ENCODE data around the gene IFT20. TPM values are rescaled to one million over a fixed set of nuclear protein-coding genes. Genes with fewer than 3 reads are reported as not detected.
"Not testable (repeated sequence)": the region's sequence is repeated elsewhere in the genome, so short reads cannot be mapped to it uniquely, and the experiment has no call there.

The IFT20 gene
- total and polyA plus RNA-seq, 9 donors = 27.7 to 40.4 (median 34.8) TPM

DNA sequence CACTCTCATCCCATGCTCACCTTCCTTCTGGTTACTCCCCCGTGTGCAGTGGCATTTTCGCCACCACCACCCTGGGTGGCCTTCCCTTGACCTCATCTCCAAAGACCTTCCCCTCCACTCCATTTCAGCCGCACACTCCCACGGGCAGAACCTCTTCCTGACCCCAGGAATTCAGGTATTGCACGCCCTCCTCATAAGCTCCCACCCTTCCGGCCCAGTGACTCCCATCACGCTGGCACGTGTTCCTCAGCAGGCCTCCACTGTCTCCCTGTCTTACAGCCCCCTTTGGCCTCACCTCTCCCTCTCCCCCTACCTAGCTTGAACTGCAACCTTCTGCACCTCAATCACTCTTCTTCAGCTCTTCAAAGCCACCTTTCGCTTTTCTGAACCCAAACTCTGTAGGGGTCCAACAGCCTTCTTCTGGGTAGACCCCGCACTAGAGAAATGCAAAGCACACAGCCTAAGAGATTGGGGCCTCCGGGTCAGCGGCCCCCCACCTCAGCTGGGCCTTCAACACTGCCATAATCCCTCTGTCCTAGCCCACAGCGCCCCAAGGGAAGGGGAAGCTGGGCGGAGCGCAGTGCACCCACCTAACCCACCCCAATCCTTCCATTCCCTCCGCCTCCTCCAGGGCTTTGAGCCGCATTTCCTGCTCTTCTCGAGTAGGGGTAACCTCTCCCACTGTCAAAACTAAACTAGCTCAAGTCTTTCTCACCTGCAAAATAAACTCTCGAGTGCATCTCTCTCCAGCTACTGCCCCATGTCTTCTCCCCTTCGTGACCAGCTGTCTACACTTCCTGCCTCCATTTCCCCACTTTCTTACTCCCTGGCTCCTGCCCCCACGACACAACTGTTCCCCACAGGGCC is 17.9 kb downstream of the IFT20 start:
- no peaks in the 10 kb centered on the region for H3K36me3 ChIP-seq (ENCODE audit: control insufficient read depth, insufficient read depth, low read length)
- H3K4me1 ChIP-seq (ENCODE audit: control insufficient read depth, insufficient read depth, low read length) = peaks cover 17% of the 10 kb centered on the region
- no peaks in the 10 kb centered on the region for H3K9me3 ChIP-seq (replicated peaks; ENCODE audit: control insufficient read depth, low read depth, low read length)
- WGBS (ENCODE audit: insufficient coverage) = 72% methylated on average over 21 of the region's 21 CpGs
- no peak for DNase-seq
- H3K4me3 ChIP-seq (ENCODE audit: low read length) = no peak overlapping the region
- H3K27me3 ChIP-seq (ENCODE audit: control insufficient read depth, insufficient read depth, low read length) = peaks cover 6% of the 10 kb centered on the region
- no peak overlapping the region for H3K27ac ChIP-seq (ENCODE audit: low read length)

DNA sequence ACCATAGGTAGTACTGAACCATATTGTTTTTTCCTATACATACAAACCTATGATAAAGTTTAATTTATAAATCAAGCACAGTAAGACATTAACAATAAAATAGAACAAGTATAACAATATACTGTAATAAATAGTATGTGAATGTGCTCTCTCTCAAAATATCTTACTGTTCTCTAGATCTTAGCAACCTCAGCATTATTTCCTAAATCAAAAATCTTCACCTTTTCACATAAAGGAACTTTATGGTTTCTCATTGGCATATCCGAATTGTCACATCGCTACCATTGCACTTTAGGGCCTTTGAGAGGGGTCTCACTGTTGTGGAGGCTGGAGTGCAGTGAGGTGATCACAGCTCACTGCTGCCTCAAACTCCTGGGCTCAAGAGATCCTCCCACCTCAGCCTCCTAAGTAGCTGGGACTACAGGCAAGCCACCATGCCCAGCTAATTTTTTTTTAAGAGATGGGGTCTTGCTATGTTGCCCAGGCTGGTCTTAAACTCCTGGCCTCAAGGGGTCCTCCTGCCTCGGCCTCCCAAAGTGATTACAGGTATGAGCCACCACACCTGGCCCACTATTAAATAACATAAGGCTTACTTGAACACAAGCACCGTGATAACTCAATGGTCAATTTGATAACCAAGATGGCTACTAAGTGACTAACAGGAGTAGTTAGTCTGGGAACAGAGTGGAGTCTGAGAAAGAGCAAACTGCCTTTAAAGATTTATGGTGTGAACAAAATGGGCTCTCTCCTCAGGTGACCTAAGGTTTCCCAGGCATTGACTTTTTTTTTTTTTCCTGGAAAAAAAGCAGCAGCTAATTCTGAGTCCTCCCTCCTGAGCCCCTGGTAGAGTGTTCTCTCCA is 19.2 kb downstream of the IFT20 start:
- Histone ChIP-seq H3K36me3 (ENCODE audit: control insufficient read depth, insufficient read depth, low read length) (no peaks in the 10 kb centered on the region), H3K4me1 (ENCODE audit: control insufficient read depth, insufficient read depth, low read length) (peaks cover 17% of the 10 kb centered on the region), H3K4me3 (ENCODE audit: low read length) (no peak overlapping the region), H3K9me3 (replicated peaks; ENCODE audit: control insufficient read depth, low read depth, low read length) (no peaks in the 10 kb centered on the region), H3K27me3 (ENCODE audit: control insufficient read depth, insufficient read depth, low read length) (peaks cover 8% of the 10 kb centered on the region), H3K27ac (ENCODE audit: low read length) (no peak overlapping the region)
- no CpG with 5 or more reads among the region's 4 CpGs for WGBS (ENCODE audit: insufficient coverage)
- DNase-seq = no peak

DNA sequence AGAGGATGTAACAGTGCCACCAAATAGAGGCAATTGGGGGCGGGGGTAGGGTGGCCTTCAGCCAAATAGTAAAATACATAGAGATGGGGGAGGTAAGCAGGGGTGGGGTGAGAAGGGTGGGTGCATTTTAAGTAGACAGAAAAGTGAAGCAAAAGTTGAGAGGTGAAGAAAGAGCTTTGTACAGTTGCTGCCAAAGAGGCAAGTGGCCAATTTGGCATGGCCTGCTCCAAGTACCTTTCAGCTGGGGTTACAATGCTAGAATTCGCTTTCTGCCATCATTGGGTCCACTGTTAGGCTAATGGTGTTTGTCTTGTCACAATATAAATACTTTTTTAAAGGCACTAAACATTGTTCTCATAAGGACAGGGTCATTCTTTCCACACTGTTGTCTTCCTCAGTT is 21.4 kb downstream of the IFT20 start:
- H3K9me3 ChIP-seq (replicated peaks; ENCODE audit: control insufficient read depth, low read depth, low read length) = no peaks in the 10 kb centered on the region
- H3K27me3 ChIP-seq (ENCODE audit: control insufficient read depth, insufficient read depth, low read length) = peaks cover 12% of the 10 kb centered on the region
- no peak overlapping the region for H3K4me3 ChIP-seq (ENCODE audit: low read length)
- 90% methylated on average over 1 of the region's 2 CpGs for WGBS (ENCODE audit: insufficient coverage)
- H3K36me3 ChIP-seq (ENCODE audit: control insufficient read depth, insufficient read depth, low read length) = no peaks in the 10 kb centered on the region
- H3K27ac ChIP-seq (ENCODE audit: low read length) = no peak overlapping the region
- H3K4me1 ChIP-seq (ENCODE audit: control insufficient read depth, insufficient read depth, low read length) = peaks cover 8% of the 10 kb centered on the region
- DNase-seq = no peak

DNA sequence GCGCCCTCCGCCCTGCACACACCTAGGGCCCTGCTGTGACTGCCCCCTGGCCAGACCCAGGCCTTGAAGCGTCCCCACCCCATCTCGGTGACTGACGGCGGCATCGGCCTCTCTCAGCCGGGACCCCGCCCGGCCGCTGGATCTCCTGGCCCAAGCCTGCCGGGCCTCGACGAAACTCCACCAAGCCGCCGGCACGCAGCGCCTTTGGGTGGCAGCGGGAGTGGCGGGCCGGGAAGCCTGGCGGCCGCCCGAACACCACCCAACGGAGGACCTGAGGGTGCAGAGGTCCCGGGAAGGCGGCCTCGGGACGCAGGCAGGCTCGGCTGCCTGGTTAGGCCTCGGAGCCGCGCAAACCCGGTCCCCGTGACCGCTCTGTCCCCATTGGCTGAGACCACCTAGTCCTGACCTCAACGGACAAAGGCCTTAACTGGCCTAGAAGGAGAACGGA is 28.3 kb downstream of the IFT20 start:
- Histone ChIP-seq H3K9me3 (replicated peaks; ENCODE audit: control insufficient read depth, low read depth, low read length) (no peaks in the 10 kb centered on the region), H3K27me3 (ENCODE audit: control insufficient read depth, insufficient read depth, low read length) (peaks cover 32% of the 10 kb centered on the region), H3K27ac (ENCODE audit: low read length) (no peak overlapping the region), H3K4me3 (ENCODE audit: low read length) (no peak overlapping the region), H3K36me3 (ENCODE audit: control insufficient read depth, insufficient read depth, low read length) (no peaks in the 10 kb centered on the region), H3K4me1 (ENCODE audit: control insufficient read depth, insufficient read depth, low read length) (peaks cover 3% of the 10 kb centered on the region)
- 10% methylated on average over 38 of the region's 38 CpGs for WGBS (ENCODE audit: insufficient coverage)
- DNase-seq = no peak

DNA sequence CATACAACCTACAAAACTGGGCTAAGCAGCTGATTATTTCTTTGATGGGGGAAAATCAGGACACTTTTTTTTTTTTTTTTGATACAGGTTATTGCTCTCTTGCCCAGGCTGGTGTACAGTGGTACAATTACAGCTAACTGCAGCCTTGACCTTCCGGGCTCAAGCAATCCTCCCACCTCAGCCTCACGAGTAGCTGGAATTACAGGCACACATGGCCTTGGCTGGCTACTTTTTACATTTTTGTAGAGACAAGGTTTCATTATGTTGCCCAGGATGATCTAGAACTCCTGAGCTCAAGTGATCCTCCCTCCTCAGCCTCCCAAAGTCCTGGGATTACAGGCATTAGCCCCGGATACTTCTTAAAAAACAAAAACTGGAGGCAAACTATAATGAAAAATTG is 36.8 kb downstream of the IFT20 start:
- WGBS (ENCODE audit: insufficient coverage) = 64% methylated on average over 2 of the region's 3 CpGs
- no peak for DNase-seq
- Histone ChIP-seq H3K4me1 (ENCODE audit: control insufficient read depth, insufficient read depth, low read length) (no peaks in the 10 kb centered on the region), H3K36me3 (ENCODE audit: control insufficient read depth, insufficient read depth, low read length) (no peaks in the 10 kb centered on the region), H3K9me3 (replicated peaks; ENCODE audit: control insufficient read depth, low read depth, low read length) (no peaks in the 10 kb centered on the region), H3K4me3 (ENCODE audit: low read length) (no peak overlapping the region), H3K27ac (ENCODE audit: low read length) (no peak overlapping the region), H3K27me3 (ENCODE audit: control insufficient read depth, insufficient read depth, low read length) (peaks cover 2% of the 10 kb centered on the region)

DNA sequence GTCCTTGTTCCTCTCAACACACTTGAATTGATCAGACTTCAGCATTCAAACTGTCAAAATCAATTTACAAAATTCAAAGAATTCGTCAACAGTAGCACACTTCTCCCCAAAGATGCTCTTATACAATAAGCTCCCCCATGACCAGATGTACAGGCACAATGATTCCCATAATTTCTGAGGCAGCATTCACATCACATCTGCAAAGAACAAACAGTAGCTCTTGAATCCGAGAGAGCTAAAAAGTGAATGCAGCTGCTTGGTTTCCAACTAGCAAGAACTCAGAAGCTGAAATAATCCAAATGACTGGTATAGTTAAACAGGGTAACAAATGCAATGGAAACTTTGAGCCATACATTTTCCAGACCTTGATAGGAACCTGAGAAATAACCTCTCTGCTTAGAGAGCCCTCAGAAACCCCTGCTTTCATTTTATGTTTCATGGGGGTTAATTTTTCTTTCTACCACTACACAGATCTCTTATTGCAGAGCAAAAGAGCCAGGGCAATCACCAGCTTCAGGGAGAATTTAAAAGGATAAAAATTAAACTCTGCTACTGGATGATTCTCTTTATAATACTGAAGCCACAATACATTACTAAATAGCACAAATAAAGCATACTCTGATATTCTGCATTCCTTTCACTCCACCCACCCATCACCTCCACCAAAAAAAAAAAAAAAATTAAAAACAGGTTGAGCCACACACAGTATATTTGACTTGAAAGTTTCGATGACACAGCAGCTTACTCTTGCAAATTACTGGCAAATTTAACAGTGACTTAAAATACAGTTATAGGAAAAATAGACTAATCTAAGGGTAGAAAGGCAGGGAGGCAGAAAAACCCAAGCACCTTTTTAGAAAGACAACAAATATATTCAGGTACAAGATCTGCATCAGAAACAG is 39.3 kb downstream of the IFT20 start:
- no peak for DNase-seq
- H3K9me3 ChIP-seq (replicated peaks; ENCODE audit: control insufficient read depth, low read depth, low read length) = no peaks in the 10 kb centered on the region
- 48% methylated on average over 2 of the region's 3 CpGs for WGBS (ENCODE audit: insufficient coverage)
- no peak overlapping the region for H3K4me3 ChIP-seq (ENCODE audit: low read length)
- H3K4me1 ChIP-seq (ENCODE audit: control insufficient read depth, insufficient read depth, low read length) = no peaks in the 10 kb centered on the region
- no peaks in the 10 kb centered on the region for H3K36me3 ChIP-seq (ENCODE audit: control insufficient read depth, insufficient read depth, low read length)
- no peak overlapping the region for H3K27ac ChIP-seq (ENCODE audit: low read length)
- no peaks in the 10 kb centered on the region for H3K27me3 ChIP-seq (ENCODE audit: control insufficient read depth, insufficient read depth, low read length)

DNA sequence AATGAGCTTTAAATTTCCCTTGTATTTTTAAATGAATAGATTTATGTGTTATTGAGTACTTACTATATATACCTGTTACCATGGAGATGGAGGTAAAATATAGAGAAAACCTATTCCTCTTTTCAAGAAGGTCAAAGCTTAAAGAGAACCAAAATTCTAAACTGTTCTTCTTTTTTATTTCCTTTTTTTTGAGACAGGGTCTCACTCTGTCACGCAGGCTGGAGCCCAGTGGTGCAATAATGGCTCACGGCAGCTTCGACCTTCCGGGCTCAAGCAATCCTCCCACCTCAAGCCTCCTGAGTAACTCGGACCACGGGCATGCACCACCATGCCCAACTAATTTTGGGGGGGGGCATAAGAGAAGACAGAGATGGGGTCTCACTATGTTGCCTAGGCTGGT is 41.3 kb downstream of the IFT20 start:
- H3K27ac ChIP-seq (ENCODE audit: low read length) = no peak overlapping the region
- peaks cover 2% of the 10 kb centered on the region for H3K27me3 ChIP-seq (ENCODE audit: control insufficient read depth, insufficient read depth, low read length)
- no CpG with 5 or more reads among the region's 6 CpGs for WGBS (ENCODE audit: insufficient coverage)
- no peaks in the 10 kb centered on the region for H3K4me1 ChIP-seq (ENCODE audit: control insufficient read depth, insufficient read depth, low read length)
- no peak overlapping the region for H3K4me3 ChIP-seq (ENCODE audit: low read length)
- DNase-seq = no peak
- no peaks in the 10 kb centered on the region for H3K9me3 ChIP-seq (replicated peaks; ENCODE audit: control insufficient read depth, low read depth, low read length)
- H3K36me3 ChIP-seq (ENCODE audit: control insufficient read depth, insufficient read depth, low read length) = no peaks in the 10 kb centered on the region

DNA sequence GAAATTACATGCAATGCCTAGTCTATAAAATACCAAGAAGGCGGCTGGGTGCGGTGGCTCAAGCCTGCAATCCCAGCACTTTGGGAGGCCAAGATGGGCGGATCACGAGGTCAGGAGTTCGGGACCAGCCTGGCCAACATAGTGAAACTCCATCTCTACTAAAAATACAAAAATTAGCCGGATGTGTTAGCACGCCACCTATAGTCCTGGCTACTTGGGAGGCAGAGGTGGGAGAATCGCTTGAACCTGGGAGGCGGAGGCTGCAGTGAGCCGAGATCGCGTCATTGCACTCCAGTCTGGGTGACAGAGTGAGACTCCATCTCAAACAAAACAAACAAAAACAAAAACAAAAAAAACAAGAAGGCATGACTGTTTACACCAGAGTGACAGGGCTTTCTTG is 42.4 kb downstream of the IFT20 start:
- H3K4me3 ChIP-seq (ENCODE audit: low read length); H3K27ac ChIP-seq (ENCODE audit: low read length); H3K4me1 ChIP-seq (ENCODE audit: control insufficient read depth, insufficient read depth, low read length); DNase-seq; H3K27me3 ChIP-seq (ENCODE audit: control insufficient read depth, insufficient read depth, low read length); H3K9me3 ChIP-seq (replicated peaks; ENCODE audit: control insufficient read depth, low read depth, low read length); H3K36me3 ChIP-seq (ENCODE audit: control insufficient read depth, insufficient read depth, low read length): not testable (repeated sequence)
- no CpG with 5 or more reads among the region's 12 CpGs for WGBS (ENCODE audit: insufficient coverage)

DNA sequence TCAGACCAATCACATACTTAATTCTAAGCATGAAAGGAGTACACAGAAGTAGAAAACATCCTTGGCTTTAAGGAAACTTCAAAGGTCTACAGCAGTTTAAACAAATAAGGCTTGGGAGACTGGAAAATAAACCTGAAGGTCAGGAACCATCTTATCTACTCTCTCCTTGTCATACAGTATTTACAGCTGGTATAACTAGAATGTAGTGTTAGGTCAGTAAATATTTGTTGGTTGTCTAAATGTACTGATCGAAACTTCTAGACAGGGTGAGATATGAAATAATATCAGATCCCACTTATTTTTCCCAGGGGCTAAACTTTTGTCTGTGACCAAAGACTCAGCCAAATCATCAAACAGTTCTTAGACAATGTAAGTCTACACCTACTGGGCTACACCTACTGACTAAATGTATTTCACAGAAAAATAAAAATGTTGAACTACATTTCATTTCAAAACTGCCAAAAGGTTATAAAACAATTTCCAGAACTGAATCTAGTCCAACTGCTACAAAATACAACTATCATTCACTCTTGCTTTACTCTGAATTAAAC is 43.4 kb downstream of the IFT20 start:
- no CpG with 5 or more reads among the region's 1 CpG for WGBS (ENCODE audit: insufficient coverage)
- H3K9me3 ChIP-seq (replicated peaks; ENCODE audit: control insufficient read depth, low read depth, low read length) = no peaks in the 10 kb centered on the region
- no peaks in the 10 kb centered on the region for H3K36me3 ChIP-seq (ENCODE audit: control insufficient read depth, insufficient read depth, low read length)
- DNase-seq = no peak
- H3K4me3 ChIP-seq (ENCODE audit: low read length) = no peak overlapping the region
- peaks cover 2% of the 10 kb centered on the region for H3K27me3 ChIP-seq (ENCODE audit: control insufficient read depth, insufficient read depth, low read length)
- no peaks in the 10 kb centered on the region for H3K4me1 ChIP-seq (ENCODE audit: control insufficient read depth, insufficient read depth, low read length)
- H3K27ac ChIP-seq (ENCODE audit: low read length) = no peak overlapping the region
